ENCODE results near the gene PTPN23. TPM values are rescaled to one million over a fixed set of nuclear protein-coding genes. Genes with fewer than 3 reads are reported as not detected.

PTPN23 gene
- total RNA-seq, 1 donor from 2014 or later = 40.3 TPM

DNA sequence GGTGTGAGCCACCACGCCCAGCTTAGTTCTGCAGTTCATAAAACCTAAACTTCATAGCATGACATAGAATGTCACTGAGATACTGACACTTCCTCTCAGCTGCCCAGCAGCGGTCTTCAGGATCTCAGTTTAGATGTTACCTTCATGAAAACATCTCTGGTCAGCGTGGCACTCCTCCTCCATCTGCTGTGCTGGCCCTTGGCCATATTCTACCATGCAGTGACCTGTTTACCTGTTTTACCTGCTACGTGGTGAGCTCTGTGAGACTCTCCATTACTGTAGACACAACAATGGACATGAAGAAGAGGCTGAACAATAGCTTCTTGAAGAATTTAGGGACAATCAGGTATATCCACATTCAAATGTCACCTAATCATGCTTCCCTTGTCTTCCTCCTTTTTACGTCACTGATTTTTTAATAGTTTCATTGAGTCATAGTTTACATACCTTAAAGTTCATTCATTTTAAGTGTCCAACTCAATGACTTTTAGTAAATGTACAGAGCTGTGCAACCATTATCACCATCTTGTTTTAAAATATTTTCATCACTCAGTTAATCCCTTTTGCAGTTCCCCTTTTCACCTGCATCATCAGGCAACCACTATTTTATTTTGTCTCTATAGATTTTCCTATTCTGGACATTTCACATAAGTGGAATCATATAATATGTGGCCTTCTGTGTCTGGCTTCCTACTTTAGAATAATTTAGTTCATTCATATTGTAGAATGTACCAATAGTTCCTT is 32.2 kb upstream of the PTPN23 start:
- Mint-ChIP-seq H3K27ac (ENCODE audit: unreplicated experiment) (no peak overlapping the region), H3K4me1 (ENCODE audit: low read depth, unreplicated experiment) (peaks cover 16% of the 10 kb centered on the region), H3K27me3 (ENCODE audit: low read depth, unreplicated experiment) (no peaks in the 10 kb centered on the region), H3K36me3 (ENCODE audit: low read depth, unreplicated experiment) (peaks cover 21% of the 10 kb centered on the region), H3K4me3 (ENCODE audit: unreplicated experiment) (no peak overlapping the region), H3K9me3 (ENCODE audit: unreplicated experiment) (no peaks in the 10 kb centered on the region)
- Histone ChIP-seq H3K4me3 (ENCODE audit: insufficient read depth, low read depth, low read length) (no peak overlapping the region), H3K4me1 (ENCODE audit: insufficient read depth, low read length) (no peaks in the 10 kb centered on the region), H2AFZ (ENCODE audit: low read depth, low read length) (no peak overlapping the region), H3K79me2 (ENCODE audit: insufficient read depth, low read length) (no peaks in the 10 kb centered on the region), H3K27ac (ENCODE audit: low read depth, low read length) (no peak overlapping the region), H3K27me3 (ENCODE audit: insufficient read depth, low read length) (no peaks in the 10 kb centered on the region), H3K36me3 (ENCODE audit: insufficient read depth, low read length) (peaks cover 14% of the 10 kb centered on the region), H3K4me2 (ENCODE audit: low read length) (no peak overlapping the region), H4K20me1 (ENCODE audit: insufficient read depth, low read length) (peaks cover 17% of the 10 kb centered on the region), H3K9me3 (ENCODE audit: insufficient read depth, low read depth, low read length) (no peaks in the 10 kb centered on the region), H3K9ac (ENCODE audit: low read length) (no peak overlapping the region)
- DNase-seq (ENCODE audit: low read depth) = no peak
- TF ChIP-seq, protein P1, sequence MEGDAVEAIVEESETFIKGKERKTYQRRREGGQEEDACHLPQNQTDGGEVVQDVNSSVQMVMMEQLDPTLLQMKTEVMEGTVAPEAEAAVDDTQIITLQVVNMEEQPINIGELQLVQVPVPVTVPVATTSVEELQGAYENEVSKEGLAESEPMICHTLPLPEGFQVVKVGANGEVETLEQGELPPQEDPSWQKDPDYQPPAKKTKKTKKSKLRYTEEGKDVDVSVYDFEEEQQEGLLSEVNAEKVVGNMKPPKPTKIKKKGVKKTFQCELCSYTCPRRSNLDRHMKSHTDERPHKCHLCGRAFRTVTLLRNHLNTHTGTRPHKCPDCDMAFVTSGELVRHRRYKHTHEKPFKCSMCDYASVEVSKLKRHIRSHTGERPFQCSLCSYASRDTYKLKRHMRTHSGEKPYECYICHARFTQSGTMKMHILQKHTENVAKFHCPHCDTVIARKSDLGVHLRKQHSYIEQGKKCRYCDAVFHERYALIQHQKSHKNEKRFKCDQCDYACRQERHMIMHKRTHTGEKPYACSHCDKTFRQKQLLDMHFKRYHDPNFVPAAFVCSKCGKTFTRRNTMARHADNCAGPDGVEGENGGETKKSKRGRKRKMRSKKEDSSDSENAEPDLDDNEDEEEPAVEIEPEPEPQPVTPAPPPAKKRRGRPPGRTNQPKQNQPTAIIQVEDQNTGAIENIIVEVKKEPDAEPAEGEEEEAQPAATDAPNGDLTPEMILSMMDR (IDR thresholded peaks at IDR 0.05; ENCODE audit: insufficient read depth, low read depth, low read length) = no peak
- TF ChIP-seq EZH2 (IDR thresholded peaks at IDR 0.05; ENCODE audit: insufficient read depth, low read length) = no peak
- no peak for FAIRE-seq

DNA sequence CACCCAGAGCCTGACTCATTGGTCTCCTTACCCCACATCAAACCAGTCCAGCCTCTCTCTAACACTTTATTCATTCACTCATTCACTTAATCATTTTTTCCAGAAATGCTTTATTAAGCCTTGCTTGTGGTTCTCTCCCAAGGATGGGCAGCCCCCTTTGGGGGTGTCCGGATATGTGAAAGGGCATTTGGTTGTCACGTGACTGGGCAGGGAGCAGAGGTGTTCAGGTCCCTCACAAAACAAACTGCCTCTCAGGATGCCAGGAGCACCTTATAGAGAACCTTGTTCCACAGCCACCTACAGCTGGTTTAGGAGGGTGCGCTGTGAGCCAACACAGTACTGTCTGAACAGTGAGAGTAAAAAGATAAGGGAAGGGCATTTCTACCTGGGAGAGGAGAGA is 25.8 kb upstream of the PTPN23 start:
- Histone ChIP-seq H3K9ac (ENCODE audit: low read length) (no peak overlapping the region), H3K27ac (ENCODE audit: low read depth, low read length) (no peak overlapping the region), H3K4me1 (ENCODE audit: insufficient read depth, low read length) (no peaks in the 10 kb centered on the region), H3K36me3 (ENCODE audit: insufficient read depth, low read length) (no peaks in the 10 kb centered on the region), H3K27me3 (ENCODE audit: insufficient read depth, low read length) (no peaks in the 10 kb centered on the region), H4K20me1 (ENCODE audit: insufficient read depth, low read length) (no peaks in the 10 kb centered on the region), H3K4me2 (ENCODE audit: low read length) (no peak overlapping the region), H3K79me2 (ENCODE audit: insufficient read depth, low read length) (no peaks in the 10 kb centered on the region), H3K4me3 (ENCODE audit: insufficient read depth, low read depth, low read length) (no peak overlapping the region), H3K9me3 (ENCODE audit: insufficient read depth, low read depth, low read length) (peaks cover 13% of the 10 kb centered on the region), H2AFZ (ENCODE audit: low read depth, low read length) (no peak overlapping the region)
- Mint-ChIP-seq H3K36me3 (ENCODE audit: low read depth, unreplicated experiment) (peaks cover 4% of the 10 kb centered on the region), H3K4me3 (ENCODE audit: unreplicated experiment) (no peak overlapping the region), H3K9me3 (ENCODE audit: unreplicated experiment) (peaks cover 14% of the 10 kb centered on the region), H3K27ac (ENCODE audit: unreplicated experiment) (no peak overlapping the region), H3K27me3 (ENCODE audit: low read depth, unreplicated experiment) (peaks cover 1% of the 10 kb centered on the region), H3K4me1 (ENCODE audit: low read depth, unreplicated experiment) (no peaks in the 10 kb centered on the region)
- DNase-seq (ENCODE audit: low read depth) = no peak
- TF ChIP-seq, protein P1 (IDR thresholded peaks at IDR 0.05; ENCODE audit: insufficient read depth, low read depth, low read length) = no peak
- no peak for TF ChIP-seq EZH2 (IDR thresholded peaks at IDR 0.05; ENCODE audit: insufficient read depth, low read length)
- FAIRE-seq = no peak

DNA sequence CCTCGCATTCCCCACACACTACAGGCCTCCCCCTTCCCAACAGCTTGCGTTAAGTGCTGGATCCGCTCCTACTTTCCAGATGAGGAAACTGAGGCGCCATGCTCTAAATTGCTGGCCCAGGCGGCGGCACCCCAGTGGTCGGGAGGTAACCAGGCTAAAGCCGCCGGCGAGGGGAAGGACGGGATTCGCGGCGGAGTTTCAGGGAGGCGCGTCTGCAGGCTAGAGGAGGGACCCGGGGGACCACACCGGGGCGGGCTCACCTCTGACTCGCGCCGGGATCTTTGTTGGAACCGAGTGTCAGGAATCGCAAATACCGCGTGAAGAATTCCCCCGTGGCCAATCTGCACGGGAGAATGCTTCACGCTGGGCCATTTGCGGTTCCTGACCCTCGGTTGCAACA is 24.6 kb upstream of the PTPN23 start:
- peaks cover 16% of the 10 kb centered on the region for H3K9me3 ChIP-seq (ENCODE audit: insufficient read depth, low read depth, low read length)
- H3K4me1 ChIP-seq (ENCODE audit: insufficient read depth, low read length) = no peaks in the 10 kb centered on the region
- FAIRE-seq (no peak), DNase-seq (ENCODE audit: low read depth) (no peak)
- peaks cover 7% of the 10 kb centered on the region for H3K36me3 Mint-ChIP-seq (ENCODE audit: low read depth, unreplicated experiment)
- no peaks in the 10 kb centered on the region for H3K79me2 ChIP-seq (ENCODE audit: insufficient read depth, low read length)
- H3K4me3 ChIP-seq (ENCODE audit: insufficient read depth, low read depth, low read length) = no peak overlapping the region
- peaks cover 20% of the 10 kb centered on the region for H3K9me3 Mint-ChIP-seq (ENCODE audit: unreplicated experiment)
- H3K4me1 Mint-ChIP-seq (ENCODE audit: low read depth, unreplicated experiment) = no peaks in the 10 kb centered on the region
- H3K27ac Mint-ChIP-seq (ENCODE audit: unreplicated experiment) = no peak overlapping the region
- H2AFZ ChIP-seq (ENCODE audit: low read depth, low read length) = no peak overlapping the region
- no peaks in the 10 kb centered on the region for H3K27me3 ChIP-seq (ENCODE audit: insufficient read depth, low read length)
- no peak overlapping the region for H3K4me3 Mint-ChIP-seq (ENCODE audit: unreplicated experiment)
- no peak overlapping the region for H3K9ac ChIP-seq (ENCODE audit: low read length)
- no peaks in the 10 kb centered on the region for H3K36me3 ChIP-seq (ENCODE audit: insufficient read depth, low read length)
- H3K27ac ChIP-seq (ENCODE audit: low read depth, low read length) = no peak overlapping the region
- TF ChIP-seq EZH2 (IDR thresholded peaks at IDR 0.05; ENCODE audit: insufficient read depth, low read length) = no peak
- TF ChIP-seq, protein P1 (IDR thresholded peaks at IDR 0.05; ENCODE audit: insufficient read depth, low read depth, low read length) = no peak
- no peak overlapping the region for H3K4me2 ChIP-seq (ENCODE audit: low read length)
- H4K20me1 ChIP-seq (ENCODE audit: insufficient read depth, low read length) = no peaks in the 10 kb centered on the region
- H3K27me3 Mint-ChIP-seq (ENCODE audit: low read depth, unreplicated experiment) = peaks cover 1% of the 10 kb centered on the region

All from astrocyte (in vitro differentiated cells and primary cell).